Endothelial cell (in vitro differentiated cells): ENCODE data around the gene TNFRSF1B. TPM values are rescaled to one million over a fixed set of nuclear protein-coding genes. Genes with fewer than 3 reads are reported as not detected.

ENCODE experiments used
- DNase-seq: peaks from one replicate; pipeline ENCODE4 v3.0.0; 2021; ENCODE audit warnings: low spot score
- H3K27ac Mint-ChIP-seq: one replicate; pipeline ENCODE4 v1.8.0; 2021; ENCODE audit warnings: mixed read lengths, inconsistent platforms; ENCODE audit not compliant: unreplicated experiment
- H3K27me3 Mint-ChIP-seq: one replicate; pipeline ENCODE4 v1.8.0; 2021; ENCODE audit warnings: mild to moderate bottlenecking, moderate library complexity, mixed read lengths, inconsistent platforms; ENCODE audit not compliant: unreplicated experiment
- H3K36me3 Mint-ChIP-seq: one replicate; pipeline ENCODE4 v1.8.0; 2021; ENCODE audit warnings: mild to moderate bottlenecking, low read depth, mixed read lengths, inconsistent platforms; ENCODE audit not compliant: unreplicated experiment
- H3K4me1 Mint-ChIP-seq: one replicate; pipeline ENCODE4 v1.8.0; 2021; ENCODE audit warnings: mild to moderate bottlenecking, mixed read lengths, inconsistent platforms; ENCODE audit not compliant: unreplicated experiment
- H3K4me3 Mint-ChIP-seq: one replicate; pipeline ENCODE4 v1.8.0; 2021; ENCODE audit warnings: mild to moderate bottlenecking, mixed read lengths, inconsistent platforms; ENCODE audit not compliant: unreplicated experiment
- H3K9me3 Mint-ChIP-seq: one replicate; pipeline ENCODE4 v1.8.0; 2021; ENCODE audit warnings: mixed read lengths, inconsistent platforms; ENCODE audit not compliant: unreplicated experiment
- total RNA-seq: library from RNA; stranded (reverse); fragmentation: NEBNext Ultra II Directional; extraction: Animal tissue kit (Norgen Biotek cat#: 25700); gene quantifications from one replicate; pipeline ENCODE4 v1.2.1, GENCODE V29; 2021; ENCODE audit not compliant: unreplicated experiment
- TF ChIP-seq, protein P1 (sequence below): fragments of 200-600 bp; sonication (generic); IDR thresholded peaks from one replicate; pipeline ENCODE4 v1.5.0; 2021; ENCODE audit warnings: antibody characterized with exemption; ENCODE audit not compliant: unreplicated experiment

Gene TNFRSF1B
- total RNA-seq, 1 donor from 2014 or later: 142 TPM

DNA sequence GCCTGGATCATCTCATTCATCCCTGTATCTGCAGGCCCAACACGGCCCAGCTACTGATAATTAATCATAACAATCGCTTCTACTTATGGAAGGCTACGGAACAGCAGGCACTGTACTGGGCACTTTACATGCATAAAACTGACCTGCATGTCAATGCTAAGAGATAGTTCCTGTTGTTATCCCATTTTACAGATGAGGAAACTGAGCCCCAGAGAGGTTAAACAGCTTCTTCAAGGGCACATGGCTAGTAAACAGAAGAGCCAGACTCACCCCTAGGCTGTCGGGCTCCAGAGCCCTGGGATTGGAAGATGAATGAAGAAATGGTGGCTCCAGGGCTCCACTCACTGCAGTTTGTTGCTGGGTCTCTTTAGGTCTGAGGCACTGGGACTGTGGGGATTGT is 35.8 kb downstream of the TNFRSF1B start:
- no peaks in the 10 kb centered on the region for H3K9me3 Mint-ChIP-seq
- no peak for DNase-seq
- no peak overlapping the region for H3K27ac Mint-ChIP-seq

GRCh38 chr1:12203216-12204007 is 36.6 kb downstream of the TNFRSF1B start:
- Mint-ChIP-seq H3K4me1 (peaks cover 7% of the 10 kb centered on the region), H3K36me3 (peaks cover 21% of the 10 kb centered on the region), H3K4me3 (no peak overlapping the region), H3K9me3 (no peaks in the 10 kb centered on the region), H3K27ac (no peak overlapping the region), H3K27me3 (peaks cover 12% of the 10 kb centered on the region)
- DNase-seq: no peak
- TF ChIP-seq, protein P1, sequence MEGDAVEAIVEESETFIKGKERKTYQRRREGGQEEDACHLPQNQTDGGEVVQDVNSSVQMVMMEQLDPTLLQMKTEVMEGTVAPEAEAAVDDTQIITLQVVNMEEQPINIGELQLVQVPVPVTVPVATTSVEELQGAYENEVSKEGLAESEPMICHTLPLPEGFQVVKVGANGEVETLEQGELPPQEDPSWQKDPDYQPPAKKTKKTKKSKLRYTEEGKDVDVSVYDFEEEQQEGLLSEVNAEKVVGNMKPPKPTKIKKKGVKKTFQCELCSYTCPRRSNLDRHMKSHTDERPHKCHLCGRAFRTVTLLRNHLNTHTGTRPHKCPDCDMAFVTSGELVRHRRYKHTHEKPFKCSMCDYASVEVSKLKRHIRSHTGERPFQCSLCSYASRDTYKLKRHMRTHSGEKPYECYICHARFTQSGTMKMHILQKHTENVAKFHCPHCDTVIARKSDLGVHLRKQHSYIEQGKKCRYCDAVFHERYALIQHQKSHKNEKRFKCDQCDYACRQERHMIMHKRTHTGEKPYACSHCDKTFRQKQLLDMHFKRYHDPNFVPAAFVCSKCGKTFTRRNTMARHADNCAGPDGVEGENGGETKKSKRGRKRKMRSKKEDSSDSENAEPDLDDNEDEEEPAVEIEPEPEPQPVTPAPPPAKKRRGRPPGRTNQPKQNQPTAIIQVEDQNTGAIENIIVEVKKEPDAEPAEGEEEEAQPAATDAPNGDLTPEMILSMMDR: no peak

More for the DNA sequence above, 35.8 kb downstream of the TNFRSF1B start:
- Mint-ChIP-seq H3K36me3 (peaks cover 25% of the 10 kb centered on the region), H3K27me3 (peaks cover 5% of the 10 kb centered on the region), H3K4me1 (no peaks in the 10 kb centered on the region), H3K4me3 (peak overlapping the region; percentile 60)
- TF ChIP-seq, protein P1: no peak

DNA sequence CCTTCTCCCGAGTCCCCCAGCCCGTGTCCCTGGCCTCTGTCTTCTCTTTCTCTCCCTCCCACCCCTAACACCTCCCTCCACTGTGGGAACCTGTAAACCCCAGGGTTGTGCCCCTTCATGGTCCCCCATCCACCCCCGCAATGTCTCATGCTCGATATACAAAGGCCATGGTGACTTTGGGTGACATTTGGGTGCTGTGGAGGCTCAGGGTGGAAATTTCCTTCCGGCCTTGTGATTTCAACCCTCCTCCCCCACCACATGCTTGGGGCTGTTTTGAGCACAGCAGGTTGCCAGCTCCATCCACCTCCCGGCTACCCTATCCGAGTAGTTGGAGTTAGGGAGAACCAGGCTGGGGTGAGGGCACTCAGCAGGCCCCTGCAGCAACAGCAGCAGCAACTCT is 37.3 kb downstream of the TNFRSF1B start:
- H3K4me1 Mint-ChIP-seq: peaks cover 13% of the 10 kb centered on the region
- H3K36me3 Mint-ChIP-seq: peaks cover 21% of the 10 kb centered on the region
- peaks cover 12% of the 10 kb centered on the region for H3K27me3 Mint-ChIP-seq
- TF ChIP-seq, protein P1: no peak
- no peak overlapping the region for H3K4me3 Mint-ChIP-seq
- H3K9me3 Mint-ChIP-seq: no peaks in the 10 kb centered on the region
- H3K27ac Mint-ChIP-seq: no peak overlapping the region
- no peak for DNase-seq

GRCh38 chr1:12204754-12205658 is 38.2 kb downstream of the TNFRSF1B start:
- H3K4me1 Mint-ChIP-seq: peaks cover 13% of the 10 kb centered on the region
- no peak overlapping the region for H3K27ac Mint-ChIP-seq
- no peaks in the 10 kb centered on the region for H3K9me3 Mint-ChIP-seq
- TF ChIP-seq, protein P1: no peak
- peaks cover 13% of the 10 kb centered on the region for H3K27me3 Mint-ChIP-seq
- no peak overlapping the region for H3K4me3 Mint-ChIP-seq
- peaks cover 21% of the 10 kb centered on the region for H3K36me3 Mint-ChIP-seq
- no peak for DNase-seq
